ENCODE data around the gene NBPF11. TPM values are rescaled to one million over a fixed set of nuclear protein-coding genes. Genes with fewer than 3 reads are reported as not detected.
A peak's percentile ranks its signal among the peaks of the same experiment; 100 is the strongest.
"Not testable (repeated sequence)": the region's sequence is repeated elsewhere in the genome, so short reads cannot be mapped to it uniquely, and the experiment has no call there.

Gene NBPF11
- total RNA-seq, 2 donors from 2014 or later: 10.0 to 14.1 TPM

GRCh38 chr1:148138606-148139005 is 13.5 kb downstream of the NBPF11 start:
- H3K9me3 Mint-ChIP-seq; H3K27ac Mint-ChIP-seq; H3K36me3 Mint-ChIP-seq; H3K4me3 Mint-ChIP-seq; DNase-seq (ENCODE audit: low spot score); H3K4me1 Mint-ChIP-seq (ENCODE audit: low read depth in 2 of 2); H3K27me3 Mint-ChIP-seq; ATAC-seq: not testable (repeated sequence)

GRCh38 chr1:148122341-148122740 is 29.7 kb downstream of the NBPF11 start:
- H3K4me1 Mint-ChIP-seq (ENCODE audit: low read depth in 2 of 2); H3K4me3 Mint-ChIP-seq; H3K36me3 Mint-ChIP-seq; ATAC-seq; H3K27ac Mint-ChIP-seq; H3K27me3 Mint-ChIP-seq; H3K9me3 Mint-ChIP-seq; DNase-seq (ENCODE audit: low spot score): not testable (repeated sequence)

GRCh38 chr1:148120395-148120794 is 31.7 kb downstream of the NBPF11 start:
- not testable (repeated sequence) for H3K9me3 Mint-ChIP-seq; H3K36me3 Mint-ChIP-seq; H3K4me3 Mint-ChIP-seq; H3K4me1 Mint-ChIP-seq (ENCODE audit: low read depth in 2 of 2); H3K27ac Mint-ChIP-seq; H3K27me3 Mint-ChIP-seq; DNase-seq (ENCODE audit: low spot score); ATAC-seq

GRCh38 chr1:148095732-148096131 is 56.3 kb downstream of the NBPF11 start:
- H3K4me1 Mint-ChIP-seq (ENCODE audit: low read depth in 2 of 2); DNase-seq (ENCODE audit: low spot score); ATAC-seq; H3K9me3 Mint-ChIP-seq; H3K27ac Mint-ChIP-seq; H3K4me3 Mint-ChIP-seq; H3K36me3 Mint-ChIP-seq: not testable (repeated sequence)
- peaks cover 11 to 13% of the 10 kb centered on the region in 2 donors for H3K27me3 Mint-ChIP-seq

- not testable (repeated sequence) for DNase-seq (ENCODE audit: low spot score); ATAC-seq; H3K27ac Mint-ChIP-seq; H3K4me3 Mint-ChIP-seq; H3K36me3 Mint-ChIP-seq; H3K4me1 Mint-ChIP-seq (ENCODE audit: low read depth in 2 of 2); H3K9me3 Mint-ChIP-seq; H3K27me3 Mint-ChIP-seq
Observed at GRCh38 chr1:148086196-148086595, 65.9 kb downstream of the NBPF11 start.

- not testable (repeated sequence) for H3K9me3 Mint-ChIP-seq; H3K4me1 Mint-ChIP-seq (ENCODE audit: low read depth in 2 of 2); DNase-seq (ENCODE audit: low spot score); H3K27me3 Mint-ChIP-seq; H3K36me3 Mint-ChIP-seq; H3K4me3 Mint-ChIP-seq; H3K27ac Mint-ChIP-seq
- ATAC-seq: peak; percentile 78 to 80
Observed at GRCh38 chr1:148081205-148081604, 70.9 kb downstream of the NBPF11 start.

- not testable (repeated sequence) for H3K9me3 Mint-ChIP-seq; H3K36me3 Mint-ChIP-seq; DNase-seq (ENCODE audit: low spot score); H3K27ac Mint-ChIP-seq; H3K4me3 Mint-ChIP-seq; H3K4me1 Mint-ChIP-seq (ENCODE audit: low read depth in 2 of 2); H3K27me3 Mint-ChIP-seq
- peak; percentile 61 to 73 for ATAC-seq
Observed at GRCh38 chr1:148078632-148079519, 73.2 kb downstream of the NBPF11 start.

GRCh38 chr1:148078090-148078489 is 74.0 kb downstream of the NBPF11 start:
- not testable (repeated sequence) for H3K4me3 Mint-ChIP-seq; H3K27ac Mint-ChIP-seq; H3K27me3 Mint-ChIP-seq; H3K4me1 Mint-ChIP-seq (ENCODE audit: low read depth in 2 of 2); DNase-seq (ENCODE audit: low spot score); H3K9me3 Mint-ChIP-seq; H3K36me3 Mint-ChIP-seq
- peak; percentile 52 to 82 for ATAC-seq

GRCh38 chr1:148077458-148077857 is 74.6 kb downstream of the NBPF11 start:
- not testable (repeated sequence) for H3K36me3 Mint-ChIP-seq; H3K4me3 Mint-ChIP-seq; H3K9me3 Mint-ChIP-seq; DNase-seq (ENCODE audit: low spot score); ATAC-seq; H3K4me1 Mint-ChIP-seq (ENCODE audit: low read depth in 2 of 2); H3K27ac Mint-ChIP-seq; H3K27me3 Mint-ChIP-seq

- not testable (repeated sequence) for H3K4me1 Mint-ChIP-seq (ENCODE audit: low read depth in 2 of 2); H3K27me3 Mint-ChIP-seq; H3K4me3 Mint-ChIP-seq; DNase-seq (ENCODE audit: low spot score); H3K9me3 Mint-ChIP-seq; H3K27ac Mint-ChIP-seq; H3K36me3 Mint-ChIP-seq
- peak in 1 of 2 donors; percentile 71 for ATAC-seq
Observed at GRCh38 chr1:148073392-148073791, 78.7 kb downstream of the NBPF11 start.

GRCh38 chr1:148068606-148069005 is 83.5 kb downstream of the NBPF11 start:
- H3K27ac Mint-ChIP-seq, H3K4me3 Mint-ChIP-seq, H3K9me3 Mint-ChIP-seq: not testable (repeated sequence)

GRCh38 chr1:148068201-148068600 is 83.9 kb downstream of the NBPF11 start:
- not testable (repeated sequence) for H3K36me3 Mint-ChIP-seq; H3K27ac Mint-ChIP-seq; ATAC-seq; H3K27me3 Mint-ChIP-seq; H3K4me1 Mint-ChIP-seq (ENCODE audit: low read depth in 2 of 2); DNase-seq (ENCODE audit: low spot score); H3K4me3 Mint-ChIP-seq; H3K9me3 Mint-ChIP-seq

More at GRCh38 chr1:148068606-148069005, 83.5 kb downstream of the NBPF11 start:
- ATAC-seq; H3K4me1 Mint-ChIP-seq (ENCODE audit: low read depth in 2 of 2); H3K27me3 Mint-ChIP-seq; DNase-seq (ENCODE audit: low spot score); H3K36me3 Mint-ChIP-seq: not testable (repeated sequence)

GRCh38 chr1:148060294-148060701 is 91.8 kb downstream of the NBPF11 start:
- H3K36me3 Mint-ChIP-seq; H3K27ac Mint-ChIP-seq; DNase-seq (ENCODE audit: low spot score); H3K9me3 Mint-ChIP-seq; H3K4me1 Mint-ChIP-seq (ENCODE audit: low read depth in 2 of 2): not testable (repeated sequence)
- Mint-ChIP-seq H3K4me3 (peak overlapping the region; percentile 42), H3K27me3 (peaks cover 10 to 15% of the 10 kb centered on the region in 2 donors)
- peak; percentile 31 to 38 for ATAC-seq

- not testable (repeated sequence) for ATAC-seq; H3K9me3 Mint-ChIP-seq; H3K36me3 Mint-ChIP-seq; DNase-seq (ENCODE audit: low spot score); H3K4me1 Mint-ChIP-seq (ENCODE audit: low read depth in 2 of 2); H3K4me3 Mint-ChIP-seq; H3K27ac Mint-ChIP-seq
- H3K27me3 Mint-ChIP-seq: peaks cover 10 to 16% of the 10 kb centered on the region in 2 donors
Observed at GRCh38 chr1:148057384-148057783, 94.7 kb downstream of the NBPF11 start.

Data from natural killer cell treated with Interleukin-12 subunit alpha and Interleukin-12 subunit beta and Interleukin-15 and Interleukin-18, amount 100 ng/mL, for 72 hours (primary cell).